HG03558 (cell line): ENCODE data around the gene PRSS50.
"Not testable (repeated sequence)": the region's sequence is repeated elsewhere in the genome, so short reads cannot be mapped to it uniquely, and the experiment has no call there.

Experiments used
- ATAC-seq: cut with Tn5 transposase; IDR thresholded peaks from one replicate; pipeline ENCODE4 v1.9.1; 2021; ENCODE audit warnings: moderate number of reproducible peaks; ENCODE audit not compliant: unreplicated experiment; ENCODE audit errors: extremely low read depth

Gene PRSS50

GRCh38 chr3:46710229-46710628 is 7.4 kb downstream of the PRSS50 start:
- no peak for ATAC-seq

- no peak for ATAC-seq
These were observed 7.9 kb downstream of the PRSS50 start for GRCh38 chr3:46709721-46710120.

- ATAC-seq, result no peak
These were observed 8.5 kb downstream of the PRSS50 start for GRCh38 chr3:46709157-46709654.

DNA sequence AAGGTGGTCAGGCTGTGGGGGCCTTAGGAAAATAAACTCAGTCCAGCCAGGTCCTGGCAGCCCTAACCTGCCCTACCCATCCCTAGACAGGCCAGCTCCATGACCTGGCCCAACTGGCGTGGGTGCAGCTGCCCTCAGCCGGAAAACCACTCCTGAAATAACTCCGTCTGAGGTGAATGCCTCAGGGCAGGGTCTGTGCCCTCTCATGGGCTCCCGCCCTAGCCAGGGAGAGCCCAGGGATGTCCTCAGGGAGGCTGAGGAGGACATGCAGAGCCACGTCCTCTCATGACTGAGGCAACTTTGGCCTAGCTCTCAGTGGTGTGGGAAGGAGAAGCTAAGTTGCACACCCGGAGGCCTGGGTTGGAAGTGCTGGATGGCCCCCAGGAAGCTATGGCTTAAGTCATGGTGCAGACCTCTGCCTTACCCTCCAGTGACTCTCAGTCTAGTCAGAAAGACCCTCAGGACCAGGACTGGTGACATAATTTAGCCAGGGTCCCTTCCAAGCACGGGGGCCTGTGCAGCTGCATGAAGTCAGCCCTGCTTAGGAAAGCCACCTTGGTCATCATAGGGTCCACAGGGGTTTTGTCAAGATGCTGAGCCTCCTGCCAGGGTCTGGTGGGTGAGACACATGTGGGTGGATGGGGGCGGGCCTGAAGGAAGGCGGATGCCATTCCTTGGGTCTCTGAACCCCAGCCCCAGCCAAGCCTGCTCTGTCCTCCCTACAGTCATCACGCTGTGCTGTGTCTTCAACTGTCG is 9.1 kb downstream of the PRSS50 start:
- no peak for ATAC-seq

GRCh38 chr3:46707601-46708011 is 10.1 kb downstream of the PRSS50 start:
- no peak for ATAC-seq

DNA sequence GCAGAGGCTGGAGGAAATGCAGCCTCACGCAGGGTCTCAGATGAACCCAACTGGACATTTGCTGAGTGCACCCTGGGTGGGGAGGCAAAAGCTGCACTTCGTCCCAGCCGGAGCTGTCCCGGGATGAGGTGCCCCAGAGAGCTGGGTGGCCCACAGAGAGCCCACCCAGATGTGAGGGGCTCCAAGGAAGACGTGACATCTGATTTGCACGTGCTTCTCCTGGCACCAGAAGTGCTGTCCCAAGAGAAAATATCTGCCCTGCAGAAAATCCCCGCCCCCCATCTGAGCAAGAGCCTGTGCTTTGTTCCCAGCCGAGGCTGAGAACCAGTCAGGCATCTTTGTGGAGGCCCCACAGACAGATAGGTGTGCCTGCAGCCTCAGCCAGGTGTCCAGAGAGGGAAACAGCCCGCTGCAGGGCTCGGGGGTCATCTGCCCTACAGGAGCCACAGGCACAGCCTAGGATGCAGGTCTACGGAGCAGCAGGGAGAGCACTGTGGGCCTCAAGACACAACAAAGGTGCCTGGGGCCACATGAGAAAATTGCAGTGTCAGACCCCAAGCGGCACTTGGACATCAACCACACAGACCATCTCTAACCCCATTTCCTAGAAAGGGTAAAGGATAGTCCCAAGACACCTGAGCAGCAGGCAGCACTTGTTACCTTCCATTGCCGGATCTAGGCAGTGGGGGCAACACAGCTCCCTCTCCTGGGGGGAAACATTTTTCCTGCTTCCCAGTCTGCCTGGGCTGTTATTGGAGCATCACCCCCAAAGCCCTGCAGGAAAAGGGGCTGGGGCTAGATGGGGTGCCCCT is 10.7 kb downstream of the PRSS50 start:
- ATAC-seq, result no peak

DNA sequence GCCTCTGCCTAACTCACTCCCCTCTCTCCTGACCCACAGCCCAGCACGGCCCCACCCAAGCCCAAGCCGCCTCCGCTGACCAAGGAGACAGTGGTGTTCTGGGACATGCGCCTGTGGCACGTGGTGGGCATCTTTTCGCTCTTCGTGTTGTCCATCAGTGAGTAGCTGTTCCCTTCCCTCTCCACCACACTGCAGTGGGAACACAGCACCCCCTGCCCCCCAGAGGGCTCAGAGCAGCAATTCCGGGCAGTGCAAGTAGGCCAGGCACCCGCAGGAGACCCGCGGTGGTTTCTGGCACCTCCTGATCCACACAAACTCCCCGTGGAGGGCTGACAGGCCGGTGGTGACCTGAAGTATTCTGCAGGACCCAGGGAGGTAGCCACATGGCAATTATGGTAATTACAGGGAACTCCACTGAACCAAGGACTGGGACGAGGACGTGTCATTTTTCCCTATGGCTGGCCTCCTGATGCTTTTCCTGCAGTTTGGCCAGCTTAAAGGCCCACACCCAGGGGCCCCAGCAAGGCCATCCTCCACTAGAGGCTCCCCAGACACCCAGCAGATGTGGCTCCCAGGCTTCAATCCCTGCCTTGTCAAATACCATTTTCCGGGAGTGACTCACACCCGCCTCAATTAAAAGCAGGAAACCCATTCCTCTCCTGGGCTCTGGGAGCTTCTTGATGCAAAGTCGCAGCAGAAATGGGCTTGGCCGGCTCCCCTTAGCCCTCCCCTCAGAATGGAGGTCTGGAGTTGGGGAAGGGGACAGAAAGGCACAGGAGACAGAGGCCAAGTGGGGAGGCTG is 11.7 kb downstream of the PRSS50 start:
- ATAC-seq, result no peak

DNA sequence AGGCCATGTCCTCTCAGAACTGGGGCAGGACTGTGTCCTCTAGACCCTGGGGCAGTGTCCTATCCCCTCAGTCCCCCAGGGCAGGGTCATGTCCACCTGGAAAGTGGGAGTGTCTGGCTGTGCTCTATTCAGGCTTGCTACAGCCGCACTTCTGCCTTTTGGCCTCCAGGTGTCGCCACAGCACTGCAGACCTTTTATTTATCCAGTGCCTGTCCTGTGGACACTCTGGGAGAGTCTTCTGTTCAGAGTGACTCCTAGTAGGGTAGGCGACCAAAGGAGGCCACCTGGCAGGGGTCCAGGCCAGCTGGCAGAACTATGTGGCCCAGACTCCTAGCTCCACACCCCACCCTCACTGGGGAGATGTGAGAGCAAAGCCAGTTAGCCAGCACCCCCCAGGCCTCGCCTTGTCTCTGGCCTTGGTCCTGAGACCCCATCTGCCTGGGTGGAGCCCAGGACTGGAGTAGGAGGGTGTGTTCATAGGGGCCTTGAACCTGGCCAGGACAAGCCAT is 12.6 kb downstream of the PRSS50 start:
- ATAC-seq, result no peak

GRCh38 chr3:46704346-46704745 is 13.3 kb downstream of the PRSS50 start:
- ATAC-seq, result not testable (repeated sequence)

- no peak for ATAC-seq
These were observed 14.6 kb downstream of the PRSS50 start for GRCh38 chr3:46703013-46703520.

DNA sequence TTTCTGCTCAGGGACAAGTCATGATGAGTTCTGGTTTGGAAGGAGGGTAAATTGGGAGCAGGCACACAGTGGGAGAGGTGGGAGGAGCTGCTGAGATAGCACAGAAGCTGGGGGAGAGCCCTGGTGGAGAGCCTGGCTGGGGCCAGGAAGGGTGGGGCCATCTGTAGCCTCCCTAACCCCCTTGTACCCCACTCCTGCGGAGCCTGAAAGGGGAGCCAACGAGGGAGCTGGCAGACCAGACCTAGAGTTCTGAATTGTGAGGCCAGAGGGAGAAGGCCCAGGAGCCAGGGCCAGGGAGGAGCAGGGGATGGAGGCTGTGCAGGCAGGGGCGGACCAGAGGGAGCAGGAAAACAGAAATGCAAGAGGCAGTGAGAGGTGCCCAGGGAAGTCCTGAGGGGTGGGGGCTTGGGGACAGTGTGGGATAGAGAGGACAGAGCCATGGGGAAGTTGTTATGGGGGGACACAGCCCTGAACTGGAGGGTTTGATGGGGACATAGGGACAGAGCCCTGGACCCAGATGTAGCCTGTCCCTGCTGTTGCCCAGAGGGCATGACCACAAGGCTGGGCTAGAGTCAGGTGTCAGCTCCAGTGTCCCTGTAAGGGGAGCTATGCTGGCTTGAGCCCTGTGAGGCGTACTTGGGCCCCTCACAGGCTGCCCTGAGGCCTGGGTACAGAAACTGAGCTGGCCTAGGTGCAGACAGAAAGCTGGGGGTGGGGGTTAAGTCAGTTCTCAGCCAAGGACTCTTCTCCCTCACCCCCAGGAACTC is 15.2 kb downstream of the PRSS50 start:
- ATAC-seq, result no peak

DNA sequence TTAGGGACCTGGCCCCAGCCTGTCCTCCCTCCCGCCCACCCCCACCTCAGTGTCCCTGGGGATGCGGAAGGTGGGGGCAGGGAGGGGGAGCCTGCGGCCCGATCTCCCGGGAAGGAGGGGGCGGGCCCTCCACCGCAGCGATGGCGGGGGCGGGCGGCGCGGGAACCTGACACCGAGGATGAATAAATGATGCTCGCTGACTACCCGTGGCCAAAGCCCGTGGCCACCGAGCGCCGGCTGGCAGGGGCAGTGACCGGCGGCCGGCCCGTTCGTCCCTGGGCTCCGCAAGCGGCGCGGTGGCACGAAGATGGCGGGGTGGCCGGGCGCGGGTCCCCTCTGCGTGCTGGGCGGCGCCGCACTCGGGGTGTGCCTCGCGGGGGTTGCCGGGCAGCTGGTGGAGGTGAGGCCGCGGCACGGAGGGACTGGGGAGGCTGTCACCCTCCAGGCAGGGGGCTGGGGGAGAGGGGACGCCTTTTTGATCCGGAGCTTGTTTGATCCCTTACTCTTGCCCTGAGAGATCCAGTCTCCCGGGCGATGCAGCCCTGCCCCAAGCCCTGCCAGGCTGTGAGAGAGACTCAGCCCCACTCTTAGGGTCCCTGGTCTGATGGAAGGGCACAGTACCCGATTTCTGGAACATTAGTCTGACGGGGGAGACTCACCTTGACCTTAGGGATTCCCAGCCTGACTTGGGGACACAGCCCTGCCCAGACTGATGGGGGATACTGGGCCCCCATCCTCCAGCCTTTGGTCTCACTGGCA is 16.3 kb downstream of the PRSS50 start, which contains the start of gene TMIE:
Gene TMIE (plus strand): TSS at position 212 of the 759 bp plus-strand sequence. CDS start 96 bp downstream, at position 308.
- no peak for ATAC-seq

GRCh38 chr3:46700772-46701171 is 16.9 kb downstream of the PRSS50 start:
- ATAC-seq, result no peak

DNA sequence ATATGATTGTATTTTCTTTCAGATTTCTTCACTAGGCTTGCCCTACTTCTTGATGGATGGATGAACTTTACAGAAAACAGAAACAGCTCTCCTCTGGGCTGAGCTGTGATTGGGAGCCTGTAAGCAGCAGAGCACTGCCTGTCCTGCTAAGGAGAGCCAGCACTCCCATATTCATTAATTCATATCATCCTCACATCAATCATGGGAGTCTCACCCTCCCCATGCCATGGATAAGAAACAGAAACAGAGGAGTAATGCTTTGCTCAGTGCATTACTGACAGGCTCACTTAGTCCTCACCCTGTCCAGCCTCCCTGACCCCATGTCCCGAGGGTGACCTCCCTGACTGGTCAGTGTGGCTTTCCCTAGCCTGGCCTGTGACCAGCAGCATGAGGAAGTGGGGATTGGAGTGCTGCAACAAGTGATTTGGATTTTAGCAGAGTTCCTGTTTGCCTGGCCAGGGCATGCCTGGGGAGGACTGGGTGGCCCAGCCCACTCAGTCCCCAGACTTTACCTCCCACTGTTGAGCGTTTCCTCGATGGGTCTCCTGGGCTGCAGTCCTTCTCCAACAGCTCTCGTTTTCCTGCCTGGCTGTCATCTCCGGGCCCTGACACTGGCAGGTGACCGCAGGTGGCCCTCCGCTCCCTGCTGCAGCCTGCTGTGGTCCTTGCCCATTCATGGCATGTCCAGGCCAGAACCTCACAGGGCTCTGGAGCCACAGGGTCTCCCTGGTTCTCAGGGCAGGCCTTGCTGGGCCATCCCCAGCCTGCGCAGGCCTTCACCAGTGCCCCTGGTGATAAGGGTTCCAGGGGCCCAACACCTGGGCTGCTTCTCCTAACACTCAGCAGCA is 17.8 kb downstream of the PRSS50 start:
- ATAC-seq, result no peak

GRCh38 chr3:46695962-46696894 is 21.4 kb downstream of the PRSS50 start:
- ATAC-seq, result no peak

DNA sequence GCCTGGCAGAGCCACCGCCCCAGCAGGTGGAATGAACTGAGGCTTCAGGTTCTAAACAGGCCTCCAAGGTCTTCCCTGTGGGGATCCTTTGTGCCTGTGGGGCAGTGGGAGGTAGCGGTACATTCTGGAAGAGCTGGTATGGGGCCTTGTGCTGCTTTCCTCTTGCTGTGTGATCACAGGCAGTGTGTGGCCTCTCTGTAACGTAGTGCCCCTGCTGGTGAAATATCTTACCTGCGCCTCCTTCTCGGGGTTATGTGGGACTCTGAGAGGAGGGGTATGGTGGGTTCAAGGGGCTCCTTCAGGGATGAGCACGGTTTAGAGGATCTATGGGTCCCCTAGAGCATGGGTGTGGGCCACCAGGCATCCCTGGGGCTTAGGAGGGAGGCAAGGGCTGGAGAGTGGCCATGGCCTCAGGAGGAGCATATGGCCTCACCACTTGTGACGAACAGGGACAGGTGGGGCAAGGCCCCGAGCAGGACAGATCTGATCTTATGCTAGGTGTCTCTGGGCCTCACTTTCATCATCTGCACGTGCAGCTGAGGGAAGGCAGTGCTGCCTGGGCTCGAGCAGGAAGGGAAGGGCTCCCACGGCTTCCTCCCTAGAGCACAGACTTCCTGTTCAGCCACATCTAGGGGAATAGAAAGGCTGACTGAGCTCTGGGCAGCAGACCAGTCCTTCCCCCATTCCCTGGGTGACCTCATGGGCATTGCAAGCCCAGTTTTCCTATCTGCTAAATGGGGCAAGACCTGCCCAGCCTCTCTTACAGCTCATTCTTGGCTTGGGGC is 22.3 kb downstream of the PRSS50 start:
- no peak for ATAC-seq
